Measurements from ENCODE around the gene RIMBP2. TPM values are rescaled to one million over a fixed set of nuclear protein-coding genes. Genes with fewer than 3 reads are reported as not detected.
A peak's percentile ranks its signal among the peaks of the same experiment; 100 is the strongest.

The RIMBP2 gene
- total RNA-seq, 1 donor from 2014 or later: not detected

GRCh38 chr12:130424858-130425697, 291.0 kb downstream of the RIMBP2 start:
- intact Hi-C loops (cut with DNase I): no loop called here
- peak; percentile 59 for DNase-seq (ENCODE audit: low spot score)

GRCh38 chr12:130423991-130424857, 291.9 kb downstream of the RIMBP2 start:
- intact Hi-C loops (cut with DNase I): no loop called here
- peak; percentile 62 for DNase-seq (ENCODE audit: low spot score)

GRCh38 chr12:130423136-130423535, 293.0 kb downstream of the RIMBP2 start:
- peak; percentile 60 for DNase-seq (ENCODE audit: low spot score)
- intact Hi-C loops (cut with DNase I): no loop called here

GRCh38 chr12:130422676-130423075, 293.4 kb downstream of the RIMBP2 start:
- no peak for DNase-seq (ENCODE audit: low spot score)
- intact Hi-C loops (cut with DNase I): no loop called here

- intact Hi-C loops (cut with DNase I): no loop called here
- no peak for DNase-seq (ENCODE audit: low spot score)
Measured at GRCh38 chr12:130421896-130422295, 294.2 kb downstream of the RIMBP2 start.

- intact Hi-C loops (cut with DNase I): no loop called here
- no peak for DNase-seq (ENCODE audit: low spot score)
Measured at GRCh38 chr12:130420071-130420470, 296.0 kb downstream of the RIMBP2 start.

- DNase-seq (ENCODE audit: low spot score): no peak
- intact Hi-C loops (cut with DNase I): no loop called here
Measured at GRCh38 chr12:130419116-130419515, 297.0 kb downstream of the RIMBP2 start.

- intact Hi-C loops (cut with DNase I): no loop called here
- no peak for DNase-seq (ENCODE audit: low spot score)
Measured at GRCh38 chr12:130418251-130418650, 297.8 kb downstream of the RIMBP2 start.

- intact Hi-C loops (cut with DNase I): no loop called here
- DNase-seq (ENCODE audit: low spot score): no peak
Measured at GRCh38 chr12:130414381-130414780, 301.7 kb downstream of the RIMBP2 start.

- intact Hi-C loops (cut with DNase I): no loop called here
- DNase-seq (ENCODE audit: low spot score): no peak
Measured at GRCh38 chr12:130413909-130414308, 302.2 kb downstream of the RIMBP2 start.

GRCh38 chr12:130412384-130412783, 303.7 kb downstream of the RIMBP2 start:
- intact Hi-C loops (cut with DNase I): no loop called here
- no peak for DNase-seq (ENCODE audit: low spot score)

- intact Hi-C loops (cut with DNase I): no loop called here
Measured at GRCh38 chr12:130405332-130405731, 310.8 kb downstream of the RIMBP2 start.

GRCh38 chr12:130401703-130402102, 314.4 kb downstream of the RIMBP2 start:
- no peak for DNase-seq (ENCODE audit: low spot score)
- intact Hi-C loops (cut with DNase I): loop anchor here (1.0 kb wide), 1 partner anchor 347 kb away; no protein-coding TSS in a partner anchor

More at GRCh38 chr12:130405332-130405731, 310.8 kb downstream of the RIMBP2 start:
- DNase-seq (ENCODE audit: low spot score): no peak

GRCh38 chr12:130398100-130398848, 317.8 kb downstream of the RIMBP2 start:
- no peak for DNase-seq (ENCODE audit: low spot score)
- intact Hi-C loops (cut with DNase I): no loop called here

- DNase-seq (ENCODE audit: low spot score): no peak
- intact Hi-C loops (cut with DNase I): no loop called here
Measured at GRCh38 chr12:130396667-130397066, 319.4 kb downstream of the RIMBP2 start.

- DNase-seq (ENCODE audit: low spot score): no peak
- intact Hi-C loops (cut with DNase I): no loop called here
Measured at GRCh38 chr12:130394906-130395305, 321.2 kb downstream of the RIMBP2 start.

GRCh38 chr12:130391186-130391585, 324.9 kb downstream of the RIMBP2 start:
- no peak for DNase-seq (ENCODE audit: low spot score)
- intact Hi-C loops (cut with DNase I): no loop called here

- intact Hi-C loops (cut with DNase I): no loop called here
Measured at GRCh38 chr12:130385193-130385592, 330.9 kb downstream of the RIMBP2 start.

GRCh38 chr12:130384234-130384633, 331.9 kb downstream of the RIMBP2 start:
- intact Hi-C loops (cut with DNase I): no loop called here
- no peak for DNase-seq (ENCODE audit: low spot score)

More at GRCh38 chr12:130385193-130385592, 330.9 kb downstream of the RIMBP2 start:
- no peak for DNase-seq (ENCODE audit: low spot score)

- intact Hi-C loops (cut with DNase I): no loop called here
- DNase-seq (ENCODE audit: low spot score): no peak
Measured at GRCh38 chr12:130382818-130383217, 333.3 kb downstream of the RIMBP2 start.

Measured in cardiac septum (tissue), 1 donor.